Measurements from ENCODE around the gene LSM5.

- TF ChIP-seq ZNF8 (CRISPR knock-in tag; IDR thresholded peaks at IDR 0.05) = no peak
- no peak for TF ChIP-seq OSR1 (CRISPR knock-in tag; IDR thresholded peaks at IDR 0.05)
- no peak for TF ChIP-seq SNAI2 (CRISPR knock-in tag; IDR thresholded peaks at IDR 0.05)
- no peak for TF ChIP-seq ZFP30 (CRISPR knock-in tag; IDR thresholded peaks at IDR 0.05)
Observed at GRCh38 chr7:32511791-32512190, 21.6 kb upstream of the LSM5 start.
